Measurements from ENCODE around the gene OR8B8.
A peak's percentile ranks its signal among the peaks of the same experiment; 100 is the strongest.

The OR8B8 gene

DNA sequence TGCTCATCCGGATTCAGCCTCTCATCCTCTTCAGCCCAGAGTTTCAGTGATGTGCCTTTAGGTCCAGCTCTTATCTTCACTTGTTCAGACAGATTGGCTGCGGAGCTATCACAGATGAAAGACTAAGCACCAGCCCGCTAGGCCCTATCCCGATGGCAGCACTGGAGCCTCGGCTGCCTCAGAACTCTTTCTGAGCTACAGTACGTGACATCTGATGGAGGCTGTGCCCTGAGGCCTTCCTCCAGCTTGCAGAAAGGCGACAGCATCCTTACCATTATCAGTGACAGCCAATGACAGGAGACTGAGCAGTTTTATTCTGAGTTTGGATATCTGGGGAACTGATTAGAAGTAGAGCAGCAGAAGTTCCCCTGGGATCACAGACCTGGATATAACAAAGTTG, 4.0 kb downstream of the OR8B8 start:
- DNase-seq (ENCODE audit: low read depth), result no peak
- H3K4me3 ChIP-seq (ENCODE audit: low read depth, low read length), result no peak overlapping the region
- TF ChIP-seq, protein P1, sequence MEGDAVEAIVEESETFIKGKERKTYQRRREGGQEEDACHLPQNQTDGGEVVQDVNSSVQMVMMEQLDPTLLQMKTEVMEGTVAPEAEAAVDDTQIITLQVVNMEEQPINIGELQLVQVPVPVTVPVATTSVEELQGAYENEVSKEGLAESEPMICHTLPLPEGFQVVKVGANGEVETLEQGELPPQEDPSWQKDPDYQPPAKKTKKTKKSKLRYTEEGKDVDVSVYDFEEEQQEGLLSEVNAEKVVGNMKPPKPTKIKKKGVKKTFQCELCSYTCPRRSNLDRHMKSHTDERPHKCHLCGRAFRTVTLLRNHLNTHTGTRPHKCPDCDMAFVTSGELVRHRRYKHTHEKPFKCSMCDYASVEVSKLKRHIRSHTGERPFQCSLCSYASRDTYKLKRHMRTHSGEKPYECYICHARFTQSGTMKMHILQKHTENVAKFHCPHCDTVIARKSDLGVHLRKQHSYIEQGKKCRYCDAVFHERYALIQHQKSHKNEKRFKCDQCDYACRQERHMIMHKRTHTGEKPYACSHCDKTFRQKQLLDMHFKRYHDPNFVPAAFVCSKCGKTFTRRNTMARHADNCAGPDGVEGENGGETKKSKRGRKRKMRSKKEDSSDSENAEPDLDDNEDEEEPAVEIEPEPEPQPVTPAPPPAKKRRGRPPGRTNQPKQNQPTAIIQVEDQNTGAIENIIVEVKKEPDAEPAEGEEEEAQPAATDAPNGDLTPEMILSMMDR (conservative IDR thresholded peaks at IDR 0.05; ENCODE audit: low read depth, low read length), result no peak

DNA sequence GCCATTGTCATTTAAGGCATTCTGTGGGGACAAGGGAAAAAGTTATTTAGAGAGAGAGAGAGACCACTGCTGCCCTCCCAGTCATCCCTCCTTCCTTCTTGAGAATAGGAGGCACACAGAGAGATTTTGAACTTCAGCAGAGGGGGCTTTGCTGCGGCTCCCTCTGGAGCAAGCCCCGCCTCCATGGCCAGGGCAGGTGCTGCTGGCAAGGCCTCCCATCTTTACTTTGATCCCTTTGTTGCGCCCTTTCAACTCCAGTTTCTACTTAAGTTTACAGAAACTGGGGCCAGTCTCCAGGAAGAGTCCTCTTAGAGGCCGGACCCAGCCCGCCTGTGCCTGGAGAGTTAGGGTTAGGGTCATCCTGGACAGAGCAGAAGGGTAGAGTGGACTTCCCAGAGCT, 4.4 kb downstream of the OR8B8 start:
- H3K4me3 ChIP-seq (ENCODE audit: low read depth, low read length), result no peak overlapping the region
- TF ChIP-seq, protein P1 (conservative IDR thresholded peaks at IDR 0.05; ENCODE audit: low read depth, low read length), result no peak
- no peak for DNase-seq (ENCODE audit: low read depth)

DNA sequence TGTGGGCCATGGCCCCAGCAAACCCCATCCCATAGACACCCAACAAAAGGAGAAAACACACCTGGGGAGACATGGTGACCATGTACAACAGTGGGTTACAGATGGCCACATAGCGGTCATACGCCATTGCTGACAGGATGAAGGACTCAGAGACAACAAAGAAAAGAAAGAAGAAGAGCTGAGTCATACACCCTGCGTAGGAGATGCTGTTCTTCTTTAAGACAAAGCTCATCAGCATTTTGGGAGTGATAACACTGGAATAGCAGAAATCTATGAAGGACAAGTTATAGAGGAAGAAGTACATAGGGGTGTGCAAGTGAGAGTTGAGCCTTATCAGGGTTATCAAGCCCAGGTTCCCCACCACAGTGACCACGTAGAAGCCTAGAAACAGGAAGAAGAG, 4.9 kb downstream of the OR8B8 start:
- TF ChIP-seq, protein P1 (conservative IDR thresholded peaks at IDR 0.05; ENCODE audit: low read depth, low read length), result no peak
- DNase-seq (ENCODE audit: low read depth), result no peak
- no peak overlapping the region for H3K4me3 ChIP-seq (ENCODE audit: low read depth, low read length)

DNA sequence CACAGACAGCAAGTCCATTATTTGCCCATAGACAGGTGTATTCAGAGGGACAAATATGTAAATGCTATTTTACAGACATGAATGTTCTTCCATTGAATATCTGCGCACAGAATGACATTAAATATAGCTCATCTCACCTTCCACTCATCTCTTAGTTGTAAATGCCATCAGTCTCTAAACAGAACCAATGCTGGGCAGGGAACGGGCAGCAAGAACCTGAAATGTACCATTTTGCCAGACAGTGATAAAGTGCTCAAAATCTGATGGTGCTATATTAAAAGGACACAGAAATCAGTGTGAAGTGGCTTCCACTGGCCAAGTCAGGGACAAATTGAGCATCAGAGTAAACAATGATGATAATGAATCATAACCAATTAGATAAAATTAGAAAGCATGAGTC, 10.8 kb downstream of the OR8B8 start:
- TF ChIP-seq, protein P1 (conservative IDR thresholded peaks at IDR 0.05; ENCODE audit: low read depth, low read length), result no peak
- DNase-seq (ENCODE audit: low read depth), result no peak
- H3K4me3 ChIP-seq (ENCODE audit: low read depth, low read length), result no peak overlapping the region

DNA sequence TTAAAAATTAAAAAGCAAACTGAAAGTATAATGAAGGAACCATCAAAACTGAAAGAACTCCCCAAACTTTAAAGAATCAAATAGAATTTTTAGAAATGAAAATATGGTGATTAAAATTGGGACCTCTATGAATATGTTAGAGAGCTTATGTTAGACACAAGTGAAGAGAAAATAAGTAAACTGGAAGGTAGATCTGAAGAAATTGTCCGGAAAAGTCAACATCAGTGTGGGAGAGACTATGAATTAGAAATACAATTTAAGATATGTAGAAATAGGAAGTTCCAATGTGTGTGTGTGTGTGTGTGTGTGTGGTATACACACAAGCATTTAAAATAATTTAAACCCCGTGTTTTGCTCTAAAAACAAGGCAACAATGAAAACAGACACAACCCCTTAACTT, 15.9 kb downstream of the OR8B8 start:
- TF ChIP-seq, protein P1 (conservative IDR thresholded peaks at IDR 0.05; ENCODE audit: low read depth, low read length), result no peak
- DNase-seq (ENCODE audit: low read depth), result no peak
- H3K4me3 ChIP-seq (ENCODE audit: low read depth, low read length), result no peak overlapping the region

DNA sequence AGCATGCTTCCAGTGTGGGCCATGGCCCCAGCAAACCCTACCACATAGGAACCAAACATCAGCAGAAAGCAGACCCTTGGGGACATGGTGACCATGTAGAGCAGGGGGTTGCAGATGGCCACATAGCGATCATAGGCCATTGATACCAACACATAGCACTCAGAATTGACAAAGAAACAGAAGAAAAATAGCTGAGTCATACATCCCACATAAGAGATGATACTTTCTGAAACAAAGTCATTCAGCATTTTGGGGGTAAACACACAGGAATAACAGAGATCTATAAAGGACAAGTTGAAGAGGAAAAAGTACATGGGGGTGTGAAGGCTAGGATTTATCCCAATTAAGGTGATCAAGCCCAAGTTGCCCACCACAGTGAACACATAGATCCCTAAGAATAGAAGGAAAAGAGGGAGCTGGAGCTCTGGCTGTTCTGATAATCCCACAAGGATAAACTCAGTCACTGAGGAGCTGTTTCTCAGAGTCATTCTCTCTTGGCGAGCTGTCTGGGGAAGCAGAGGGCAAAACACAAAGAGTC, 21.0 kb downstream of the OR8B8 start, which contains the start of gene OR8B4:
Gene OR8B4 (minus strand): TSS at position 488 of the 538 bp plus-strand sequence. CDS start 0 bp downstream, at position 488.
- DNase-seq (ENCODE audit: low read depth), result no peak
- TF ChIP-seq, protein P1 (conservative IDR thresholded peaks at IDR 0.05; ENCODE audit: low read depth, low read length), result no peak
- H3K4me3 ChIP-seq (ENCODE audit: low read depth, low read length), result no peak within 1 kb of the TSS

DNA sequence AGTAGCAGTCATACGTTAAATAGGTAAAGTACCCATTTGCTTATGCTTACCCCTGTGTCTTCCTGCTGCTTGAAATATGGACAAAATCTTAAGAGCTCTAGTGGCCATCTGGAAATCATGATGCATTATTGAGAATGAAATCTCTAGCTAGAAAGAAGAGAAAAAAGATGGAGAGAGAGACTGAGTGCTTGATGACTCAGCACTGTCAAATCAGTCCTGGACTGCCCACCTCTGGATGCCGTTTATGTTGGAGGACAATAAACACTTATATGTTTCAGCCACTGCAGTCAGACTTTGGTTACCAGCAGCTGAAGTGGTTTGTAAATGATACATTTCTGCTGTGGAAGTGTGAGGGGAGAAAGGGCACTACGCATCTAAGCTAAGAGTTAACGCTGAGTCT, 24.5 kb downstream of the OR8B8 start:
- TF ChIP-seq, protein P1 (conservative IDR thresholded peaks at IDR 0.05; ENCODE audit: low read depth, low read length), result no peak

More for the DNA sequence above, 24.5 kb downstream of the OR8B8 start:
- no peak overlapping the region for H3K4me3 ChIP-seq (ENCODE audit: low read depth, low read length)
- peak; percentile 4 for DNase-seq (ENCODE audit: low read depth)
